GM13976 (cell line): ENCODE measurements around the gene KLRC1.
"Not testable (repeated sequence)": the region's sequence is repeated elsewhere in the genome, so short reads cannot be mapped to it uniquely, and the experiment has no call there.

Experiments
- DNase-seq: peaks from one replicate; pipeline ENCODE4 v3.0.0; 2012; ENCODE audit warnings: low spot score
- CTCF ChIP-seq: IDR thresholded peaks from 2 replicates; pipeline ENCODE4 v1.5.1; 2012; ENCODE audit warnings: borderline replicate concordance, mild to moderate bottlenecking; ENCODE audit not compliant: insufficient read depth; ENCODE audit errors: extremely low read depth, missing control alignments, control extremely low read depth
- in situ Hi-C: fragments of 300-500 bp; cut with MboI; formaldehyde crosslinking; loops from one replicate; pipeline ENCODE4 v1.12.0; 2022; ENCODE audit warnings: low sequenced_read_pairs, mixed read lengths, inconsistent platforms; ENCODE audit not compliant: unreplicated experiment

The KLRC1 gene

DNA sequence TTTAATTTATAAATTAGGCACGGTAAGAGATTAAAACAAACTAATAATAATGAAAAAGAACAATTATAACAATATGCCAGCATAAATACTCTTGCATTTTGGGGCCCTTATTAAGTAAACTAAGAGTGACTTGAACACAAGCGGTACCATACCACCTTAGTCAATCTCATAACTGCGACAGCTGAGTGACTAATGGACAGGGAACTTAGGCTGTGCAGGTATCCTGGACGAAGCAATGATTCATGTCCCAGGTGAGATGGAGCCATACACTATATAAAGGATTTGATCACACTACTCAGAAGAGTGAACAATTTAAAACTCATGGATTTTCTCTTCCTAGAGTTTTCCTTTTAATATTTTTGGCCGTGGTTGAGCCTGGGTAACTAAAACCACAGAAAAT, 47.9 kb downstream of the KLRC1 start:
- in situ Hi-C loops = no loop called here
- no peak for DNase-seq
- TF ChIP-seq CTCF = no peak

GRCh38 chr12:10404798-10405197, 48.4 kb downstream of the KLRC1 start:
- TF ChIP-seq CTCF = no peak
- in situ Hi-C loops = no loop called here
- DNase-seq = no peak

DNA sequence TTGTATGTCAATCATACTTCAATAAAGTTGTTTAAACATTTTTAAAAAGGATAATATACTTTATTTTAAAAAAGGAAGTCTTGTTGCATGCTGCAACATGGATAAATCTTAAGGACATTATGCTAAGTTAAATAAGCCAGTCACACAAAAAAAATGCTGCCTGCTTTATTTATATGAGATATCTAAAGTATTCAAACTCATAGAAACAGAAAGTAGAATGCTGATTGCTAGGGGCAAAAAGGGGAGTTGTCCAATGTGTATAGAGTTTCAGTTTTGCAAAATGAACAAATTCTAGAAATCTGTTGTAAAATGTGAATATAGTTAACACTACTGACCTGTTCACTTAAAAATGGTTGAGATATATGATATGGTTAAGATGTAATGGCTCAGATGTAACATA, 52.3 kb downstream of the KLRC1 start:
- no peak for DNase-seq
- in situ Hi-C loops = no loop called here
- TF ChIP-seq CTCF = no peak

- in situ Hi-C loops = no loop called here
- no peak for DNase-seq
- no peak for TF ChIP-seq CTCF
Observed at GRCh38 chr12:10398168-10398567, 55.0 kb downstream of the KLRC1 start.

GRCh38 chr12:10397296-10397695, 55.9 kb downstream of the KLRC1 start:
- in situ Hi-C loops = no loop called here
- no peak for TF ChIP-seq CTCF
- no peak for DNase-seq

GRCh38 chr12:10396176-10396575, 57.0 kb downstream of the KLRC1 start:
- in situ Hi-C loops, DNase-seq: not testable (repeated sequence)
